EH (cell line): ENCODE measurements around the gene ASF1B.
"Not testable (repeated sequence)": the region's sequence is repeated elsewhere in the genome, so short reads cannot be mapped to it uniquely, and the experiment has no call there.

Experiments
- DNase-seq: peaks from one replicate; pipeline ENCODE4 v3.0.0-alpha.2; 2015; ENCODE audit warnings: low read depth

Gene ASF1B

DNA sequence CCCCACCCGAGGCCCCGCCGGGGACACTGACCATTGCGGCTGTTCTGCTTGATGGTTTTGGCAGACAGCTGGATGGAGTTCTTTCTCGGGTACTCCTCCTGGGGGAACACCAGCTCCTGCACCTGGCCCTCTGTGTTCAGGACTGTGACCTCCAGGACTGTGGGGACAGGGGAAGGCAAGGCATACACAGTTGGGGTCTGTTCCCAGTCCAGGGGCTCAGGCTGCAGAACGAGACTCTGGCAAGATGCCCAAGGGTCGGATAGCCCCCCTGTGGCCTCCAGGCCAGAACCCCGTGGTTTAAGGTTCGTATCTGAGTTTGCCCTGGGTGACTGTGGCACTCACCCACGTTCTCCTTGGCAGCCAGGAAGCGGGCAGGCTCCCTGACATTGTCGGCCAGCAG is 22.7 kb upstream of the ASF1B start:
- no peak for DNase-seq

DNA sequence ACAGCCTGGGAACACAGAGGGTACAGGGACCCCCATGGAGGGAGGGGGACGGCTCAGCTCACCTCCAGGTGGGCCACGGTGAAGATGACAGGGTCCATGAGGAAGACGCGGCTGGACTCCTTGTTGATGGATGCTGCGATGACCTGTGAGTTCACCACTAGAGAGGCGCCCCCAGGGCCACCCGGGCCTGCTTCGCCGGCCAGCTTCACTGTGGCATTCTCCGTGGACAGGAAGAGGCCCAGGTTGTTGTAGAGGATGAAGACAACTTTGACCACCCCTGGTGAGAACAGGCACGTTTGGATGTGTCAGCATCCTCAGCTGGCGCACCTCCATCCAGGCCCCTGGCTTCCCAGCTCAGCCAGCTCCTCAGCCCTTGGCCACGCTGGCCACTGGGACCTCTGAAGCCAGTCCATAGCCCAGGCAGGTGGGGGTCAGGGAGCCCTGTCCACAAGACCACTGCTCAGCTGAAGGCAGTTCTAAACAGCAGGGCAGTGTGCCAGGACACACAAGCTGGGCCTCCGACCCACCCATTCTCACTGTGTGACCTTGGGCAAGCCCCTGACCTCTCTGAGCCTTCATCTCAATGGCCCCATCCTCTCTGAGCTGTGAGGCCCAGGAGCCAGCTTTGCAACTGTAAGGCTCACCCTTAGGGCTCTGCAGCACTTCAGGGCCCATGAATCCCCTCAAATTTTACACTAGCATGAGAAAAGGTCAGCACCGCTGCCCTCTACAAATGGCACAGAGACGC is 22.1 kb upstream of the ASF1B start:
- DNase-seq = no peak

DNA sequence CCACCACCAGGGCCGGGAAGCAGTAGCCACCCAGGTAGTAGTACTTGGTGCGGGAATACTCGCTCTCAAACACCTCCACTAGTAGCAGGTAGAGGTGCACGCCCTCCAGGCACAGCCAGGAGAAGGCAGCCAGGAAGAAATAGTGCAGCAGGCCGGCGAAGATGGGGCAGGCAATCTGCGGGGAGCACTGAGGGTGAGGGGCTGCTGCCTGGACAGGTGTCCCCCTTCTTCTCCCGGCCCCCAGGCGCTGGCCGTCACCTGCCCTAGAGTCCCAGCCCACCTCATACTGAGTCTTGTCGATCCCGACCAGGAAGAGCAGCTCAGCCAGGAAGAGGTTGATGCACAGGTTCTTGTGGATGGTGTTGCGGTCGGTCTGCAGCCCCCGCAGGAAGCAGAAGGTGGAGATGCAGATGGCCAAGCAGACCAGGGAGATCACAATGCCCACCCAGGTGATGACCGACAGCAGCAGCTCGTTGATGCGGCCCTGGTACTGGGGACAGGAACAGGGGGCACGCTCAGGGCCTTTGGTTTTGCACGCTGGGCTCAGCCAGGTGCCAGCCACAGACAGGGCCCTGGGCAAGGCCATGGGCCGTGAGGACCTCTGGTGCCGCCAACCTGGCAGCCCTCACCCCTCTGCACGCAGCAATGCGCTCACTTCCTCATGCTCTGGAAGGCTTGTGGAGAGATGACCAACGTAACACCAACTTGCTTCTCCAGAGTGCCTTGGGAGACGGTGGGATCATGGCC is 20.8 kb upstream of the ASF1B start:
- DNase-seq = no peak

DNA sequence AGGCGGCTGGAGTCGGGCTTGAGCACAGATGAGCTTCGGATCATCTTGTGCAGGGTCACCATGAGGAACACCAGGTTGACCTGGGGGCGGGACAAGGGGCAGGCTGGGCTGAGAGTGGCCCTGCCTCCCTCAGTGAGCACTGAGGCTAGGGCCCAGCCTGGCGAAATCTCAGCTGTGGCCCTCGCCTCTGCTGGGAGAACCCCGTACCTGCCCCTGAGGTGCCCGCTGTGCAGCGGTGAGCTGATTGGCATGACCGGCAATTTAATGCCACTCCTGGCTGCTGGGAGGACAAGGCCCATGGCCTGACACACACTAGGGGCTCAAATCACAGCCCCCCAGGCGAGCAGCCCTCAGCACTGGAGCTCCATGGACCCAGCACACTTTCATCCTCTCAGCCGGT is 19.7 kb upstream of the ASF1B start:
- no peak for DNase-seq

DNA sequence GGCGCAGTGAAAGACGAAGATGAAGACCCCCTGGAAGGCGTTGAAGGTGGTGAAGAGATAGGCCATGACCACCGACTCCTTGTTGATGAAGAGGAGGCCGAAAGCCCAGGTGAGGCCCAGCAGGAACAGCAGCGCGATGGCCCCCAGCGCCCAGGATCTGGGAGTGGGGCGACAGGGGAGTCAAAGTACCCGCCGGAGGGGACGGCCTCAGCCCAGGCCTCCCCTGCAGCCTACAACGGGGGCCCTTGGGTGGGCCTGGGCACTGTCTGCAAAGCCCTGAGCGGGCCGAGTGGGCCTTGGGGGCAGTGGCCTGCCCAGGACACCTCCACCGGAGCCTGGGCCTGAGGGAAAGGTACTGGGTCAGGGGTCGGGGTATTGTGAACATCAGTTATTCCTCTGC is 19.0 kb upstream of the ASF1B start:
- no peak for DNase-seq

DNA sequence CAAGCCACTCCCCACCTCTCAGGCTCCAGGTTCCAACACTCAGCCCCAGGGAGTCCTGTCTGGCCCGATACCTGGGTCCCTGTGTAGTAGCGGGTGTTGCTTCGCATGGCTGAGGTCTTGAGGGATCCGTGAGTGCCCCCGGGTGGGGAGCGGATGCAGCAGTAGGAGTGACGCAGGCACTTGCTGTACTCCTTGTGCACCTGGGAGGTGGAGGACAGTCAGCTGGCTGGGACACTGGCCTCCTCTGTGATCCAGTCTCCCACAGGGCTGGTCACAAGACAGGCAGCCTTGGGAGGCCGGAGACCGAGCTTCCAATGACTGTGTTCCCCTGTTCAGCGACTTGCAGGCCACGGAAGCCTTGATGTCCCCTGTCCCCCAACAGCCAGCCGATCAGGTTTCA is 16.3 kb upstream of the ASF1B start:
- DNase-seq = no peak

DNA sequence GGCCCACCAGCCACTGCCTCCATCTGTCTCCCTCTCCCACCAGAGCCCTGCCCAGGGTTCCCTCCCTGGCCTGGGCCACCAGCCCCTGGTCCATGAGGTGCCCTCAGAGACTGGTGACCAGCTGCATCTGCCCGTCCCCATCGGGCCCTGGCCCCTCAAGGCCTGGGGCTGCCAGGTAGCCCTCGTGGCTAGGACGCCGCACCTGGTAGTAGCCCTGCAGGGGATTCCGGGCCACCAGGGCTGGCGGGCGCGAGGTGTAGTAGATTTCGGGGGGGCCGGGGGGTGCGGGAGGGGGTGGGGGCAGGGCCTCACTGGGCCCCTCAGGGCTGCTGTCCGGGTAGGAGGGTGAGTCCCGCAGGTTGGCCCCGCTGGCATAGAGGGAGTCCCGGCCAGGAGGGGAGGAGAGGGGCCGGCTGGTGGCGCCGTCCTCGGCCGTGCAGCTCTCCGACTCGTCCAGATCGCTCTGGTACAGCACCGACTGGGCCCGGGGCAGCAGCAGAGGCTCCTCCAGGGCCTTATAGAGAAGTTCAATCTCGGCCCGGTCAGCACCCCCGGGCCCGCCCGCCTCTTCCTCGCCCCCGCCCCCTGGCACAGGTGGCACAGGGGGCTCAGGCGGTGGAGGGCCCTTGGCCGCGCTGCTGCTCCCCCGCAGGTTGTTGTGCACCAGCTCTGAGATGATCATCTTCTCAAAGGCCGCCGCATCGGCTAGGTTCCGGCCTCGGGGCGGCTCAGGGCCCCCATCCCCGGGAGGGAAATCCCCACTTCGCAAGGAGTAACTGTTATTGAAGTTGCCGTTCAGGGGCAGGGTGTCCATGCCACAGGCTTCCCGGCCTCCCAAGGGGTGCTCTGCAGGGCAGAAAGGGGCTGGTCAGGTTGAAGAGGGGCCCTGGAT is 14.6 kb upstream of the ASF1B start:
- no peak for DNase-seq

DNA sequence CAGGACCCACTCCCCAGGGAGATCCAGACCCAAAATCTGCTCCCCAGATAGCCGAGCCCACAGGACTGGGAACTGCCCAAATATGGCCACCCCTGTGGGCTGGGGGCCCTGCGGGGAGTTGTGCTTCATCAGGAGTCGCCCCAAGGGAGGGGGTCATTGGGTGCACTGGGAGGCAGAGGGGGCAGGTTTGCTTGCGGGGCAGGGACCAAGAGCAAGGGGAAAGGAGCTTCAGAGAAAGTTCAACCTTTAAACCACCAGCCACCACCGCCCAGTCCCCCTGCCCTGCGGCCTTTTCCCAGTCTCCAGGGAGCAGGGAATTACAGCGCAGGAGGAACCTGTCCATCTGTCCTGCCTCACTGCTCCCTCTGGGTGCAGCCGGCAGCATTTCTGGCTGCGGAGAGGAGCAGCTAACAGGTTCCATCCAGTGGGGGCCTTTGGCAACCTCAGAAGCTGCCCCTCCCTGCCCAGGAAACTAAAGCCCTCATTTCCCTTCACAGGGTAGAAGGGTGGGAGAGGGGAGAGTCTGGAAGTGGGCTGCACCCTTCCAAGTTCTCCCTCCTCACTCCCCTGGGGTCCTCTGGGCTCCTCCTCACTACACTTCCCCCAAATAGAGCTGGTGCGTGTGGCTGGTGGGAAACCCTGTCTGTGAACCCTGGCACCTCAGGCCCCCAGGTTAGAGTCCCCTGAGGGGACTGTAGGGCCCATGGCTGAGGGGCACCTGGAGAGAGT is 13.8 kb upstream of the ASF1B start:
- no peak for DNase-seq

DNA sequence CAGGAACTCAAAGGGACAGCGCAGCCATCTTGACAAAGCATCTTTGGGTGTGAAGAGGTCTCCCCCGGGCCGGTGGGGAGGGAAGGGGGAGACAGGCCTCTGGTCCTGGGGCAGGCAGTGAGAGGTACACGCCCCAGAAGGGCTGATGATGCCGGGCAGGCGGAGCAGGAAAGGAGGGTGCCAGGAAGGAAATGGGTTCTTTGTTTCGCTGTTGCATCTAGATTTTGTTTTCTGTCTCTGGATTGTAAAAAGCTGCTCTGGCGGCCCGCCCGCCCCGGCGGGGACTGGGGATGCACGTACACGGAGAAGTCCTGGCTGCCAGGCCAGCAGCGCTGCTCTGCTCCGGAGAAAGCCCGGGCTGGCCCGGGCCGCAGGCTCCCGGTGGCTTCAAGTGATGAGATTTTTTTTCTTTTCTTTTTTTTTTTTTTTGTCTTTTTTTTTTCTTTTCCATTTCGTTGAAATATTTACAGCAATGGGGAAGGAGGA is 13.2 kb upstream of the ASF1B start:
- DNase-seq = peak; percentile 43

DNA sequence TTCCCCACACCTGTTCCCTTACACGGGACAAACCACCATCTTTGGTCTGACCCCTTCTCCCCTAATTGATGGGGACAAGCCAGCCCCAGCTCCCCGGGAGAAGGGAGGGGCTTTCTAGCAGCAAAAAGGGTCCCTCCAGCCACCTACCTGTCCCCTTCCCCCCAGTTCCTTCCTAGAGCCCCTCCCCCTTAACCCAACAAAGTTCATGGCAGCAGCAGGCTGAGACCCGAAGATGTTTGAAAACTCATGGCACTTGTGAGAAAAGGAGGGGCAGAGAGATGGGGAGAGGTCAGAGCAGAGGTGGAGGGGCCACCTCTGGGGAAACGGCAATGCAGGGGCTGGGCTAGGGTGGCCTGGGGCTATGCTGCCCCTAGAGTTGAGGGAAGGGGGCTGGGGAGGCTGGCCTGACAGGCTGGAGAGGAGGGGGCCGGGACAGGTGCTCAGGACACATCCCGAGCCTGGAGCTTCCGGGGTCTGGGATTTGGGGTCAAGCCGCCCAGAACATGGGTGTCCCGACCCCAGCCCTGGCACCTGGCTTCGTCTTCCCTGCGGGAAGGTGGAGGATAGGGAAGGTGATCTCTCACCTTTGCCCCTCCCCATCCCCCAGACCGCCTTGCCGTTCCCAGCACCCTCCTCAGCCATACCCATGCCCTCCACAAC is 12.5 kb upstream of the ASF1B start:
- DNase-seq = no peak

DNA sequence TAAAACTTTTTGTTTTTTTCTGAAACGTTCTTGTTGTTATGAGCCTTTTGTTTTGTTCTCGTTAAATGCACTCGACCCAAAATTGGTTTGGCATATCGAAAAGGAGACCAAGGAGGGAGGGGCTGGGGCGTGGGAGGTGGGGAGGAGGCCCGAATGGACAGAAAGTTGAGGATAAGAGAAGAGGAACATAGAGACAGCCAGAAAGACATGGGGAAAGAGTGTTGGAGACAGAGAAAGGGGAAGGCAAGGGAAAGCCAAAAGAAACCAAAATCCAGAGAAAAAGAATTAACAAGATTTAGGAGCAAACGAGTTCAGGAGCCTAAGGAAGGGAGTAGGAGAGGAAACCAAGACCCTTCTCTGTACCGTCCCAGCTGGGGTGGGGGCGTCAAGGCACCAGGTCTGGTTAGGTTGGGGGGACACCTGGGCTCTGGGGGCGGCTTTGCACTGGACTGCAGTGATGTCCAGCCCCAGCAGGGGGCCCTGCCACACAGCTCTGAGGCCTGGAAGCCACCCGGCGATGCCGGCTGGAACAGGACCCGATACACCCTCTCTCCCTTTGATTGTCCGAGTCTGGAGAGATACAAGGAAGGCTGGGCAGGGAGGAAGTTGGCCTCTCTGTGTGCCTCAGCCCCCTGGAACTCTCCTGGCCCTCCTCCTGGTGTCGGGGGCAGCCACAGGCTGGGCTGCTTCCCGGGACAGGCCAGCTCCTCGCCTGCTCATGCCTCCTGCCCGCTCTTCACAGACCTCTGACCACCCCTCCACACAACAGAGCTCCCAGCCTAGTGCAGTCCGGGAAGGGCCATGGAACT is 11.6 kb upstream of the ASF1B start:
- DNase-seq = peak; percentile 74

DNA sequence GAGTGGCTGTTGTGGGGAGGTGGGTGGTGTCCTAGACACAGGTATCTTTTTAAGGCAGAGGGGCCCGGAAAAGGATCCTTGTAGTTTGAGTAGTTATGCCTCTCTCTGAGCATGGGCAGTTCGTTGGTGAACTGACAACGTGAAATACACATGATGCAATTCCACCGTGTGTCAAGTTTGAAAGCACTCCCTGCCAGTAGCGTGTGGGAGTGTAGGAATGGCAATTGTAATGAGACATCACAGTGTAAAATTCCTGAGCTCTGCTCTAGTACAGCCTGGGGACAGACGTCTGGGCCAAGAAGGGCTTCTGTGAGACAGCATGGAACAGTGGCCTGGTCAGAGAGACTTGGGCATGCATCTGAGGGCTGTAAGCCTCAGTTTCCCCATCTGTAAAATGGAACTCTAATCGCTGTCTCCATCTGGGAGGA is 10.4 kb upstream of the ASF1B start:
- DNase-seq = peak; percentile 91

DNA sequence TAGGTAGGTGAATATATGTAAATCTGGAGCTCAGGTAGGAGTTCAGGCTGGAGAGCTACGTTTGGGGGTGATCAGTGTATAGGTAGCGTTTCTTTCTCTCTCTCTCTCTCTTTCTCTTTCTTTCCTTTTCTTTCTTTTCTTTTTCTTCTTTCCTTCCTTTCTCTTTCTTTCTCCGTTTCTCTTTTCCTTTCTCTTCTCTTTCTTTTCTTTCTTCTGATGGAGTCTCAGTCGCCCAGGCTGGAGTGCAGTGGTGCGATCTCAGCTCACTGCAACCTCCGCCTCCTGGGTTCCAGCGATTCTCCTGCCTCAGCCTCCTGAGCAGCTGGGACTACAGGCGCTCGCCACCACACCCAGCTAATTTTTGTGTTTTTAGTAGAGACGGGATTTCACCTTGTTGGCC is 9.8 kb upstream of the ASF1B start:
- not testable (repeated sequence) for DNase-seq

DNA sequence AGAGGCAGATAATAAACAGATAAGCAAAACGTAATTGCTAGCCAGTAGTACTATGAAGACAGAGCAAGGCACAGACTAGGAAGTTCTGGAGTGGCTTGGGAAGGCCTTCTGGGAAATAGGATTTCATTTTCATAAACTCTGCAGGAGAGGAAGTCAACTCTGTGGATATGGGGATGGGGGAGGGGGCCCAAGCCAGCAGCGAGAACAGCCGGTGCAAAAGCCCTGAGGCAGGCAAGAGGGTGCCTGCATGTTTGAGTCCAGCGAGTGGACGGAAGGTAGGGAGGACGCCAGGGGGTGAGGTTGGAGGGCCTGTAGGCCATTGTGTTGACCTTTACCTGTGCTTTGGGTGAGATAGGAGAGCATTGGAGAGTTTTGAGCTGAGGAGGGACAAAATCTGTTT is 9.0 kb upstream of the ASF1B start:
- no peak for DNase-seq

DNA sequence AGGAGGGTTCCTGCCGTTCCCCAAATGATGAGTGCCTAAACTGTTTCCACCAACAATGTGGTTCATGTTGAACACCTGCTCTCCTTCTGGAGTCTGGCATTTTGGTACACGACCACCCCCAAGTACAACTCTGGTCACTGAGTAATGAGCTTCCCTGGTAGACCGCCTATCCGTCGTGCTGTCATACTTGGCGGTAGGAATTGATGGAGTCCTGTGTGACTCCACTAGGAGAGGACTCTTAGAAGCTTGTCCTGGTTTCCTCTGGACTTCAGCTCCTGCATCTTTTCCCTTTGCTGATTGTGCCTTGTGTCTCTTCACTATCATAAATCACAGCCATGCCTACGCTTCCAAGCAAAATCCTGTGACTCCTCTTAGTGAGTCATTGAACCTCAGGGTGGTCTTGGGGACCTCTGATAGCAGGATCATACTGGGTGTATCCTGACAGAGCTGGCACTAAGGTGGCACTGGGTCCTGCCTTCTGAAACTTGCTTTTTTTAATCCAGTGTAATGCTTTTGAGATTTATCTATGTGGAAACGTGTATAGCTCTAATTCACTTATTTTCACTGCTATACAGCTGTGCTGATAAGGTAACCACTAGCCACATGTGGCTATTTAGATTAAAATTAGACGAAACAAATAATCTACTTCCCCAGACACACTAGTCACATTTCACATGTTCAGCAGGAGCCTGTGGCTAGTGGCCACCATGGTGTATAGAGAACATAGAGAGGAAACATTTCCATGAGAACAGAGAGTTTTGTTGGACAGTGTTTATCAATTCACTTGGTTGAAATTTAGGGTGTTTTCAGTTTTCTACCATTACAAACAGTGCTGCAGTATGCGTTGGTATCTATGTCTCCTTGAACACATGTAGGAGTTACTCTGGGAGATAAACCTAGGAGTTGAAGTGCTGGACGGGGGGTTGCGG is 6.1 kb upstream of the ASF1B start:
- DNase-seq = no peak

DNA sequence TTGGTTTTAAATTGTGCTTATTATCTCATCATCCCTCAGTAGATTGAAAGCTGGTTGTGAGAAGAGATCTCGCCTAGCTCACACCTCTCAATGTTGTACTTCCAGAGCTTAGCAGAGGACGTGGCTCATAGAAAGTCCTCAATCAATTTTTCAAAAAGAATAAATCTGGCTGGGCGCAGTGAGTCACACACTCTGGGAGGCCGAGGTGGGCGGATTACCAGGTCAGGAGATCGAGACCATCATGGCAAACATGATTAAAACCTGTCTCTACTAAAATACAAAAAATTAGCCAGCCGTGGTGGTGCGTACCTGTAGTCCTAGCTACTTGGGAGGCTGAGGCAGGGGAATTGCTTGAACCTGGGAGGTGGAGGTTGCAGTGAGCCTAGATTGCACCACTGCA is 4.7 kb upstream of the ASF1B start:
- no peak for DNase-seq

DNA sequence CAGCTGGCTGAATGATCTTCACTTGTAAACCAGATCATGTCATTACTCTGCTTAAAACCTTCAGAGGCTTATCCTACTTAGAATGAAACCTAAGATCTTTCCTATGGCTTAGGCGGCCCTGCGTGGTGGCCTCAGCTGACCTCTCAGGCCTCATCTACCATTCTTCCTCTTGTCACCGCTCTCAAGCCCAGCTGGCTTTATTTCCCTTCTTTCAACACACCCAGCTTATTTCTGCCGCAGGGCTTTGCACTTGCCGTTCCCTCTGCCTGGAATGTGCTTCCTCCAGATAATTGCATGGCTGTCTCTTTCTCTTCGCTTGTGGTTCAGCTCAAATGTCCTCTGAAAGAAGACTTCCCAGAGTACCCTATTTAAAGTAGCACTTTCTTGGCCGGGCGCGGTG is 3.6 kb upstream of the ASF1B start:
- DNase-seq = peak; percentile 91

DNA sequence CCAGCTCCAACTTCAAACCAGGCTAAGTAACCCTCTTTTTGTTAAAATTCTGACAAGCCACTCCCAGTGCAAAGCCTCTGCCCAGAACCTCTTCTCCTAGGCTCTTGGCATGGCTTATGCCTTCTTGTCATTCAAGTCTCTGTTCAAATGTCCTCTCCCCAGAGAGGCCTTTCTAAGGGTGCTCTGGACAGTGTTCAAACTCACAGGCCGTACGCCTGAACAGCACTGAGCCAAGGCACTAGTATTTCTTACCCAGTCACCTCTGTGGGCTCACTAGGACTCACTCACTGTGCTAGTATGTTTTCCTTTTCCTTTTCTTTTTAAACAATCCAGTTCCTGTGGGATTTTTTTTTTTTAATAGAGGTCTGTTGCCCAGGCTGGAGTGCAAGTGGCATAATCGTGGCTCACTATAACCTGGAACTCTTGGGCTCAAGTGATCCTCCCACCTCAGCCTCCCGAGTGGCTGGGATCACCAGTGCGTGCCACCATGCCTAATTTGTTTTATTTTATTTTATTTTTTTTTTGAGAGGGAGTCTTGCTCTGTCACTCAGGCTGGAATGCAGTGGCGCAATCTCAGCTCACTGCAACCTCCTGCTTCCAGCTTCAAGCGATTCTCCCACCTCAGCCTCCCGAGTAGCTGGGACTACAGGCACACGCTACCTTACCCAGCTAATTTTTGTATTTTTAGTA is 2.3 kb upstream of the ASF1B start:
- DNase-seq = peak; percentile 73
